Endothelial cell of umbilical vein (primary cell): Measurements from ENCODE around the gene NYAP1. TPM values are rescaled to one million over a fixed set of nuclear protein-coding genes. Genes with fewer than 3 reads are reported as not detected.

ENCODE experiments used
- BruUV-seq: library from RNA; stranded (reverse); fragments of 400-500 nt; replicated peaks from 2 replicates; lab custom pipeline; 2021; lab: Mats Ljungman, UMichigan
- CTCF ChIA-PET: fragments of 300-600, 350-600 bp; sonication (Branson Sonifier 250); formaldehyde crosslinking; loops from one replicate; lab custom pipeline; 2021; ENCODE audit warnings: antibody characterized with exemption, inconsistent platforms; lab: Charles Lee
- POLR2A ChIA-PET: fragments of 300-600, 350-600 bp; sonication (Branson Sonifier 250); formaldehyde crosslinking; loops from one replicate; lab custom pipeline; 2021; ENCODE audit warnings: antibody characterized with exemption, inconsistent platforms; lab: Charles Lee
- DNase-seq: peaks from one replicate; pipeline ENCODE4 v3.0.0-alpha.2; 2011; ENCODE audit warnings: low read depth, low spot score
- FAIRE-seq: peaks from 2 replicates; lab custom pipeline; 2011; peaks lifted over from hg19 to GRCh38; lab: Jason Lieb, UNC
- H2AFZ ChIP-seq: 2 replicates; pipeline ENCODE4 v1.6.0; 2012; ENCODE audit warnings: low read depth, low read length, control low read depth, inconsistent platforms
- H3K27ac ChIP-seq: 2 replicates; pipeline ENCODE4 v1.5.1; 2011; ENCODE audit warnings: low read depth, mild to moderate bottlenecking, control low read depth, low read length, moderate library complexity; ENCODE audit not compliant: insufficient read depth
- H3K27me3 ChIP-seq, 2 experiments: 2 replicates each; pipeline versions ENCODE4 v1.6.0 to v1.6.1; 2011; ENCODE audit warnings: low read length in 2 of 2, mixed read lengths in 1 of 2; ENCODE audit not compliant: control insufficient read depth in 2 of 2, insufficient read depth in 2 of 2
- H3K36me3 ChIP-seq, 2 experiments: 2 replicates in 1 of 2; 3 replicates in 1 of 2; pipeline ENCODE4 v1.5.1; 2011; ENCODE audit warnings: low read length in 2 of 2, mild to moderate bottlenecking in 1 of 2, moderate library complexity in 1 of 2; ENCODE audit not compliant: control insufficient read depth in 2 of 2, insufficient read depth in 2 of 2; ENCODE audit errors: extremely low read depth in 1 of 2
- H3K4me1 ChIP-seq: 3 replicates; pipeline ENCODE4 v1.5.1; 2011; ENCODE audit warnings: mild to moderate bottlenecking, low read length; ENCODE audit not compliant: control insufficient read depth, insufficient read depth; ENCODE audit errors: extremely low read depth
- H3K4me2 ChIP-seq: 2 replicates; pipeline ENCODE4 v1.6.1; 2011; ENCODE audit warnings: low read length, control low read depth, mixed read lengths; ENCODE audit not compliant: insufficient read depth
- H3K4me3 ChIP-seq, 3 experiments: fragments of 200-600 bp in 1 of 3; sonication (generic), shearing (Covaris generic) in 1 of 3; replicated peaks in 1 of 3; 2 replicates each; pipeline ENCODE4 v1.5.1; 2011 to 2016; ENCODE audit warnings: control low read depth in 3 of 3, low read length in 3 of 3, mild to moderate bottlenecking in 2 of 3, inconsistent platforms in 1 of 3, low read depth in 1 of 3, moderate library complexity in 1 of 3; ENCODE audit not compliant: insufficient read depth in 1 of 3
- H3K79me2 ChIP-seq: 2 replicates; pipeline ENCODE4 v1.6.0; 2012; ENCODE audit warnings: low read length, inconsistent platforms; ENCODE audit not compliant: control insufficient read depth, insufficient read depth
- H3K9ac ChIP-seq: replicated peaks from 2 replicates; pipeline ENCODE3; 2011; ENCODE audit warnings: low read length, control low read depth; ENCODE audit not compliant: insufficient read depth; ENCODE audit errors: extremely low read depth
- H3K9me1 ChIP-seq: replicated peaks from 3 replicates; pipeline ENCODE4 v1.6.0; 2011; ENCODE audit warnings: mild to moderate bottlenecking, low read length; ENCODE audit not compliant: control insufficient read depth, insufficient read depth; ENCODE audit errors: extremely low read depth
- H3K9me3 ChIP-seq: replicated peaks from 2 replicates; pipeline ENCODE4 v1.5.1; 2012; ENCODE audit warnings: low read length, inconsistent platforms; ENCODE audit not compliant: control insufficient read depth, insufficient read depth
- H4K20me1 ChIP-seq: replicated peaks from 2 replicates; pipeline ENCODE3; 2011; ENCODE audit warnings: mild to moderate bottlenecking, low read length; ENCODE audit not compliant: control insufficient read depth, insufficient read depth; ENCODE audit errors: extremely low read depth
- GATA2 ChIP-seq: IDR thresholded peaks from 2 replicates; pipeline ENCODE4 v1.7.0; 2011; ENCODE audit warnings: low read depth, mild to moderate bottlenecking, moderate library complexity, mixed read lengths, low read length; ENCODE audit not compliant: insufficient read length, insufficient read depth
- POLR2A ChIP-seq: IDR thresholded peaks from 2 replicates; pipeline ENCODE4 v1.6.1; 2012; ENCODE audit warnings: low read depth, mild to moderate bottlenecking, control low read depth, low read length
- dilution Hi-C: fragments of 300-500 bp; cut with MboI; formaldehyde crosslinking; loops from one replicate; pipeline ENCODE4 v1.15.0; 2019; ENCODE audit warnings: low sequenced_read_pairs; ENCODE audit not compliant: extremely low pct_ligation_motif_present
- intact Hi-C: fragments of 100-400 bp; cut with micrococcal nuclease; formaldehyde crosslinking; loops from one replicate; pipeline ENCODE4 v1.10.0; 2022
- polyA plus RNA-seq, 4 experiments: library from polyadenylated mRNA; depleted of rRNA in 3 of 4; stranded (reverse) in 3 of 4; unstranded in 1 of 4; fragments of >200 nt; gene quantifications; 2 replicates each; pipeline versions ENCODE4 v1.2.1 to v1.2.3, GENCODE V29; 2011 to 2012; ENCODE audit warnings: missing spikeins in 1 of 4
- total RNA-seq: library from RNA; stranded (reverse); gene quantifications from 2 replicates; pipeline ENCODE4 v1.2.3, GENCODE V29; 2021
- TF ChIP-seq, protein P1 (sequence below), 2 donors: IDR thresholded peaks; 1 replicate in 1 of 2; 2 replicates in 1 of 2; pipeline ENCODE4 v1.5.1; 2011; ENCODE audit warnings: low read length in 2 of 2, mild to moderate bottlenecking in 2 of 2, moderate library complexity in 2 of 2, control low read depth in 1 of 2, inconsistent platforms in 1 of 2, low read depth in 1 of 2; ENCODE audit not compliant: insufficient read depth in 1 of 2; ENCODE audit errors: extremely low read depth in 1 of 2

The NYAP1 gene
- total and polyA plus RNA-seq, 2 donors (not counting 3 experiments of a cell fraction or from before 2014, with no cell fraction given): 0.37 to 2.8 TPM

DNA sequence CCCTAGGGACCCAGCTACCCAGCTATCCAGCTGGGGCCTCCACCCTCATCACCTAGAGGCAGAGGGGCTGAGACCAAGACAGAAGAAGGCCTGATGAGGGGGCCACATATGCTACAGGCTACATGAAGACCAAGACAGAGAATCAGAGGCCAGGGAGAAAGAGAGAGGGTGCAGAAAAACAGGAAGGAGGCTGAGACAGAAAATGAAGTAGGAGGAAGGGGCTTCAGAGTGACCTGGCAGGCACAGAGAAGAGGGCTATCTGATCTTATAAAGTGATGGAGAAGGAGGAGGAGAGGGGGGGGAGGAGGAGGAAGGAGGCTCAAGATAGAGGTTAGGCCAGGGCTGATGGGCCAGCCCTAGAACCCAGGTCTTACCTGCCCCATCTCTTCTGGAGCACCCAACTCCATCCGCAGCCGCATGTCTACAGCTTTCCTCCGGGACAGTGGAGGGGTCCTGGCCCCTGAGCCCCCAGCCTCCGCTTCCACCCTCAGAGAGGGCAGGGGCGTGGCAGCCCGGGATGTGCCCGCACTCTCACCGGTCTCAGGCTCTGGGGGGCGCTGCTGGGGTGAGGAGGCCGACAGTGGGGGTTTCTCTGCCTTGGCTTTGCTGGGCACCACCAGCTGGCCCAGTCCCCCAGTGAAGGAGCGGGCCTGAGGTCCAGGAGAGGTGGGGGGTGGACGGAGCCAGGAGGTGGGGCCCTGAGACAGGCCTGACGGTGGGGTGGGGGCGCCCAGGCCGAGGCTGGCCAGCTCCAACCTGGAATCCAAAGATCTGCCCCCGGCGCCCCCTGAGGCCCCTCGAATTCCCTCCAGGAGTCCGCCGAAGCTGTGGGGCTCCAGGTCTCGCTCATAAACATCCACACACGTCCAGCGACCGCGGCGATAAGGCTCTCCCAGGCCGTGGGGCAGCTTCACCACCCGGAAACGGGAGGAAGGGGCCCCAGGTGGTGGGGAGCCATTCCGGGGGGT, 6.5 kb upstream of the NYAP1 start:
- H3K9ac ChIP-seq: peak overlapping the region; percentile 41
- TF ChIP-seq POLR2A (no peak), GATA2 (no peak)
- TF ChIP-seq, protein P1, sequence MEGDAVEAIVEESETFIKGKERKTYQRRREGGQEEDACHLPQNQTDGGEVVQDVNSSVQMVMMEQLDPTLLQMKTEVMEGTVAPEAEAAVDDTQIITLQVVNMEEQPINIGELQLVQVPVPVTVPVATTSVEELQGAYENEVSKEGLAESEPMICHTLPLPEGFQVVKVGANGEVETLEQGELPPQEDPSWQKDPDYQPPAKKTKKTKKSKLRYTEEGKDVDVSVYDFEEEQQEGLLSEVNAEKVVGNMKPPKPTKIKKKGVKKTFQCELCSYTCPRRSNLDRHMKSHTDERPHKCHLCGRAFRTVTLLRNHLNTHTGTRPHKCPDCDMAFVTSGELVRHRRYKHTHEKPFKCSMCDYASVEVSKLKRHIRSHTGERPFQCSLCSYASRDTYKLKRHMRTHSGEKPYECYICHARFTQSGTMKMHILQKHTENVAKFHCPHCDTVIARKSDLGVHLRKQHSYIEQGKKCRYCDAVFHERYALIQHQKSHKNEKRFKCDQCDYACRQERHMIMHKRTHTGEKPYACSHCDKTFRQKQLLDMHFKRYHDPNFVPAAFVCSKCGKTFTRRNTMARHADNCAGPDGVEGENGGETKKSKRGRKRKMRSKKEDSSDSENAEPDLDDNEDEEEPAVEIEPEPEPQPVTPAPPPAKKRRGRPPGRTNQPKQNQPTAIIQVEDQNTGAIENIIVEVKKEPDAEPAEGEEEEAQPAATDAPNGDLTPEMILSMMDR (IDR thresholded peaks at IDR 0.05; ENCODE audit: extremely low read depth in 1 of 2, insufficient read depth in 1 of 2, low read depth in 1 of 2, low read length in 2 of 2): peak; percentile 31 to 53
- DNase-seq (peak; percentile 35), FAIRE-seq (peak; percentile 59)
- no peaks in the 10 kb centered on the region for H4K20me1 ChIP-seq
- H3K4me2 ChIP-seq: peak overlapping the region; percentile 58
- H3K4me1 ChIP-seq: peaks cover 29% of the 10 kb centered on the region
- H3K36me3 ChIP-seq: peaks cover 2 to 9% of the 10 kb centered on the region in 2 experiments
- POLR2A ChIA-PET: no interaction called here
- intact Hi-C loops (no loop called here), dilution Hi-C loops (no loop called here)
- no peak overlapping the region for H2AFZ ChIP-seq
- H3K9me3 ChIP-seq: no peaks in the 10 kb centered on the region
- no TSS peak for BruUV-seq
- H3K27ac ChIP-seq: no peak overlapping the region
- peak overlapping the region; percentile 91 to 99 (median 91) for H3K4me3 ChIP-seq
- H3K27me3 ChIP-seq: no peaks in the 10 kb centered on the region
- H3K9me1 ChIP-seq: no peaks in the 10 kb centered on the region
- CTCF ChIA-PET: interaction anchor here (0.7 to 7.8 kb wide), 10 partner anchors 8 to 135 kb away, joined by 3 to 70 read pairs (median 5); partner anchors contain the start of genes FBXO24, LRCH4, MOSPD3 and SPACDR
- H3K79me2 ChIP-seq: peaks cover 47% of the 10 kb centered on the region
